GM21447 (cell line): ENCODE measurements around the gene CCDC30.

Source experiments
- ATAC-seq: cut with Tn5 transposase; IDR thresholded peaks from one replicate; pipeline ENCODE4 v1.9.1; 2021; ENCODE audit not compliant: unreplicated experiment

Gene CCDC30

DNA sequence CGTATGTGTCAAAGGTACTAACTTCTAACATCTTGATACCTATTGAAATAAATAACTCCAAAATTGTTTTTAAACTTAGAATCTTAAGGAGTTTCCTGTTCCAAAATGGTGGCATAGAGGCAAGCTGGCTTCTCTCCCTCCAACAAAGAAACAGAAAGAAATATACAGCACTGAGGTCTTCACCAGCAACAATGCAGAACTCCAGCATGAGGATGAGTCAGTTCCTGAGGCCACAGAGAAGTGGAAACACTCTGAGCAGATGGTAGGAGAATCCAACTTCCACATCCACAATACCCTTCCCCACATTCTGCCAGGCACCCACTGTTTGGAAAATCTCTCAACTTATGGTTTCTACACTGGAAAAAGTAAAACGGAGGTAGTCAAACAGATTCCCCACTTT is 183.0 kb downstream of the CCDC30 start:
- ATAC-seq, result no peak

DNA sequence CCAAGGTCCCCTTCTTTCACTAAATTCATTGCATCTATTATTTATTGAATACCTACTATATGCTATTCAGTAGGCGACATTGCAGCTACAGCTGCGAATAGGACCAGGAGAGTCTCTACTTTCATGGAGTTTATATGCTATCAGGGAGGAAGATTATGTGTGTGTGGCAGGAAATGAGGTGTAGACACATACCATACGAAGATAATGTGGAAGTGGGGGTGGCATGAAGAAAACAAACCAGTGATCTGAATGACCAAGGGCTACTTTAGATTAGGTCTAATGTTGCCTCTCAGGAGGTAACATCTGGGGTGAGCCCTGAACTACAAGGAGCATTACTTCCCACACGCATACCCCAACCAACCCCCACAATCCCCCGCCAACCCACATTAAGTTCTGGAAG is 194.1 kb downstream of the CCDC30 start:
- ATAC-seq, result no peak

DNA sequence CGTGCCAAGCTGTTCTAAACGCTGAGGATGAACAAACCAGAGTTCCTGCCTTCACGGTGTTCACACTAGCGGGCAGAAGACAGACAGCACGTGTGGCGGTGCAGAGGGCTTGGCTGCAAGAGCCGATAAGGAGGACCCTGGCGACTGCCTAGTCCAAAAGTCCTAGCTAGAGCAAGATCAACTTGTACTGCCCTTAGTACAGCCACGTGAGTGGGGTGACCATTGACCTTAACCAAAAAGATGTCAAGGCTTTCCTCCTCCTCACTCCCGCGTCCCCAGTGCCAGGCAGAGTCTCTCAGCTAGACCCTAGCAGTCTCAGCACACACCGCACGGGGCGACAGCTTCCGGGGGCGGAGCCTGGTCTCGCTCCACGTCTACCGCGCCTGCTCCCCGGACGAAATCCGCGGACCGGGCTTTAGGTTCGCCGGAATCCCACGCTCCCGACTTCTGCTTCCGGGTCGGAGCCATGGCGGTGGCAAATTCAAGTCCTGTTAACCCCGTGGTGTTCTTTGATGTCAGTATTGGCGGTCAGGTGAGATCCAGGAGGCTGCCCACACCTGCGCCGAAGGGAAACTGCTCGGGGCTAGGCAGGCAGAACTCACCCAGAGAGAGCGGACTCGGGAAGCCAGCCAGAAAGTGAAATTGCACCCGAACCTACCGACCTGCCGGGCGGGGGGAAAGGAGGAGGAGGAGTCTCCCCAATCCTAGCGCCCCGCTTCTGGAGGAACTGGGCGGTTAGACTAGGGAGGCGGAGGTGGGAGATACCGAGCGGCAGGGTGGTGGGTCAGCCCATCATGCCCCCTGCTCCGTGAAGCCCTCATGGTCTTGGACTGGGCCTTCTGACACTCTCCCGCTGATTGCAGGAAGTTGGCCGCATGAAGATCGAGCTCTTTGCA is 195.1 kb downstream of the CCDC30 start, which contains the start of gene PPIH:
TSS of gene PPIH (plus strand) at position 443 of the 896 bp plus-strand sequence. CDS start at position 467, 24 bp downstream.
- peak; percentile 93 for ATAC-seq

DNA sequence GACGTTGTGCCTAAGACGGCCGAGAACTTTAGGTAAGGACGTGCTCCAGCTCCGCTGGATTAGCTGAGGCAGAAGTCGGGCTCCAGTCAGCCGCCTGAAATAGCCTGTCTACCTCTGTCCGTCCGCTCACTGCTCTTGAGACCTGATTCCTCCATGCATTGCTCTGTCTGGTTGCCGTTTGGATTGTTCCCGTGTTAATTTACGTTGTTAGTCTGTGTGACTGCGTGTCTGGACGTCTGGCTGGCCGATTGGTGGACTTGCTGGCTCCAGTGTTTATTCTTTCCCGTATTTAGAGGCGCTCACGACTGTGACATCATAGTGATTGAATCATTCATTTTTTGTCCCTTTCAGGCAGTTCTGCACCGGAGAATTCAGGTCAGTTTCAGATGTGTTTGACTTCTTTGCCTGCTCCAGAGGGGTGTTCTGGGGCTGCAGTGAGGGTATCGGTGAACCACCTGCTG is 195.8 kb downstream of the CCDC30 start:
- ATAC-seq, result peak; percentile 6

DNA sequence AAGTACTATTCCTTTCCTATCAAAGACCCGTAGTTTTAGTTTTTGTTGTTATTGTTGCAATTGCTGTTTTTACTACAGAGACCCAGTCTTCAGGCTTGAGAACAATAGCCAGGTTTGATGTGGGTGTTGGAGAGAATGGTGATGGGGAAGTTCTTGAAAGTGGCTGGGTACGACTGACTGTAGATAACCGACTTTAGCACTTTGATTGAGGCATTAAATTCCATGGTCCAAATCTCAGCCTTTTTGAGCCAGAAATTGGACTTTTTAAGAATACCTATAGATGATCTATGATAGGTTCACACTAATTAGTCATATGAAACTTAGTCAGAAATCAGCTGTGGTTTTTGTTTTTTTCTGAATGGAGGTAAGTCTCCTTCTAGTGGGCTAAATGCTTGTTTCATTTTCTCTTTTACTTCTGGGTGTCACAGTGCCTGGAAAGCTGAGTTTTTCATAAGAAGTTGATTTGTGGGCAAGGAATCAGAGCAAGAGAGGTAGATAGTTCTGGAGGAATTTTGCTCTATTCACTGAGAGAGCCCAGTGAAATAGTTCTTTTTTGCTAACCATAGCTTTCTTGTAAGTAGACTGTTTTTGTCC is 197.9 kb downstream of the CCDC30 start:
- no peak for ATAC-seq

DNA sequence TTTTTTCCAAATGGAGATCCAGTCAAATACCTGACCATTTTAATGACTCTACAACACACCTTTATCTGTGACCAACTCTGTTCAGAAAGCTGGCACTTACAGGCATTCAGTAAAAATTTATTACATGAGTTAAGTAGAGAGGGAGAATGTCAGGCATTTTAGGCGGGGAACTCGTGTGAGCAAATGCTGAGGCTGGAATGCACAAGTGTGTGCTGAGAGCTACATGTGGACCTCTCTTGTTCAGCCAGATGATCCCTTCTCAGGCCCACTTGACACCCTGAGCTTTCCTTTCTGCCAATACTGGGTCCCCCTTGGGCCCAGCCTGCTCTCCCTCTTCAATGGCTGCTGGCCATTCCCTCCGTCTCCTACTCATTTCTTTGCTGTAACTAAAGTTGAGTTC is 206.8 kb downstream of the CCDC30 start:
- no peak for ATAC-seq

DNA sequence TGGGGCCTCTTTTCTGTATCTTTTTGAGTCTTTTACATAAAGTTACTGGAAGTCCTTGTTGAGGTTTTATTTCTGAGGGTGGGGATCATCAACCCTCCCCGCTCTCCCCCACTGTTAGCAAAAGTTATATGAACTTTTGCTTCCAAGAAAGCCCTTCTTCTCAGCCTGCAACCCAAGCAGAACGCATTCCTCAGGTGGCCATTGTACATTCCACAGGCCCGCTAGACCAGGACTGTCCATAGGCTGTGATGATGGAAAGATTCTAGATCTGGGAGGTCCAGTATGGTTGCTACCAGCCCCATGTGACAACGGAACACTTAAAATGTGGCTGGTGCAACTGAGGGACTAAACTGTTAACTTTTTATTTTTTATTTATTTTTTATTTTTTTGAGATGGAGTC is 207.3 kb downstream of the CCDC30 start:
- no peak for ATAC-seq

DNA sequence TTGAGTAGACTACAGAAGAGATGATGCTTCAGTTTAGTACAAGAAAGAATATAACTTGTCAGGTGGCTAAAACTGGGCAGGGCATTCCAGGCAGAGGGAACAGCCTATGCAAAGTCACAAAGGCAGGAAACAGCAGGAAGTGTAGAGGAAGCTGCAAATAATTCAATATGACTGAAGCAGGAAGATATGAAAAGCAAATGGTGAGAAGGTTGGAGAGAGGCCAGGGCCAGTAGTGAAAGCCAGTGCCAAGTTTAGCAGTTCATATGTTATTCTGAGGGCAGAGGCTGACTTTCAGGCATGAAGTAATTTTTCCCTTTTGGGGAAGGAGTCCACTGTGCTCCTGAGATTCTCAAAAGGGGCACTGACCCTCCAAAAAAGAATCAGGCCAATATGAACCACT is 211.1 kb downstream of the CCDC30 start:
- ATAC-seq, result no peak

DNA sequence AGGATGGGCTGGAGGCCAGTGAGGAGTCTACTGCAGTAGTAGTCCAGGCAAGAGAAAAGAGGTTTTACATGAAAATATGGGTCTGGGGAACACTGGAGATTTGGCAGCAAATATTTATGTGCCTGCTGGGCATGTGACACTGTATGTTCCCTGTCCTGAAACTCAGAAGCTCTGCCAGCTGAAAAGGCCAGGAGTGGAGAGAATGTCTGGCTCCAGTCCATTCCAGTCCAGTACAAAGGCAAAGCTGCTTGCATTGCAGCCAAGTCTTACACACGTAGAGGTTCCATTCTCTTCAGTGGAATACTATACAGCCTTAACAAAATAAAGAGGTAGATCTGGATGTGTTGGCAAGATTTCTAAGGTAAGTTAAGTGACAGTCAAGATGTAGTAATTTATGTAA is 211.6 kb downstream of the CCDC30 start:
- no peak for ATAC-seq

DNA sequence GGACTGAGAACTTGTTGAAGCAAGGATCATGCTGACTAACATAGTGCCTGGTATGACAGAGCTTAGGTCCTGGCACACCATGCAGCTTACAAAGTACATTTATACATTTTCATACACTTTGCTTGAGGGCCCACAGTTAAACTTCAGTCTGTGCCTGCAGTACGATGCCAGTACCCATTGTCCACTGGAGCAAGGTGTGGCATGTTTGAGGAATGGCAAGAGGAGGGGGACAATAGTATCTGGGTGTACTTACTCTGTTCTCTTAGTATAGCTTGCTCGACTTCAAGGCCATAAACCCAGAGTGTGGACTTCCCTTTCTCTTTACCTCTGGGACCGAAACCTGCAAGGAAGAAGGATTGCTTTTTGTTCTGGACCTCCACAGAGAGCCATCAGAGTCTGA is 212.4 kb downstream of the CCDC30 start:
- ATAC-seq, result no peak

DNA sequence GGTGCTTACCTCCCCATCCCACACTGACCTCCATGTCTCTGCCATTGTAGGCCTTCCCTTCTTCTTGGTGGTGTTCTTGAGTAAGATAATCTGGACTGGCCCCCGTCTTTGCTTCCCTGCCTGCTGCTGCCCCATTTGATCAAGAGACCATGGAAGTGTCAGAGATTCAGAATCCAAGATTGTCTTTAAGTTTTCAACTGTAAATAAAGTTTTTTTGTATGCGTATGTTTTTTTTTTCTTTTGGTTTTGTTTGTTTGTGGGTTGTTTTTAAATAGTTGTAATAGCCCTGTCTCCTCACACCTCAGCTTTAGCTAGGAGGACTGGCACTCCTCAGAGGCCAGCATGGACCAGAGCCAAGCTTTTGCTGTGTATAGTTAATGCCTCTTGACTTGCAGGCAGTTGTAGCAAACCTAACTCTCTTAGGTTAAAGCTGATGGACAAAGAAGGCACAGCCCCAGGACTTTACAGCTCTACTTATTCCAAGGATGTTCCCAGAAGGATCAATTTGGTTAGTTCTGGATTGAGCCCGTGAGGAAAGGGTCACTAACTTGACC is 213.5 kb downstream of the CCDC30 start:
- no peak for ATAC-seq

DNA sequence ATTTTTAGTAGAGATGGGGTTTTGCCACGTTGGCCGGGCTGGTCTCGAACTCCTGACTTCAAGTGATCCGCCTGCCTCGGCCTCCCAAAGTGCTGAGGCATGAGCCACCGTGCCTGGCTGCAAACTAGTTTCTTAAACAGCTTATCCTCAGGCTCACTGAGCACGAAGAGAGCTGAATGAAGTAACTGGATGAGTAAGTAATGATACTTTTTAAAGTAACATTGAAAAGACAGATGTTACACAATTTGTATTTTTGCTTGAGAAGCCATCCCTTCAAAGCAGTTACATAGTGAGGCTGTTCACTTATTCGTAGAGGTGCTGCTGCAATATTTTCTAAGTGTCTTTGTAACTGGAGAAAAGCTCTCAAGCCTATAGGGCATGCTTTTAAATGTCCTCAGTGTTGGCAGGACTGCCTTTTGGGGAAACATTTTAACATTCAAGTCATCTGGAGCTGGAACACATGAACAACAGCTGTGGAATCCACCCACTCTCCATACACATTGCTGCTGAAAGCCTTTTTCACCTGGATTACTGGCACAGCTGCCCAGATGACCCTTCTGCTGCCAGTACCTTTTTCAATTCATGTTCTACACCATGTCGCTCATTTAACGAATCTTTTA is 216.4 kb downstream of the CCDC30 start:
- no peak for ATAC-seq

DNA sequence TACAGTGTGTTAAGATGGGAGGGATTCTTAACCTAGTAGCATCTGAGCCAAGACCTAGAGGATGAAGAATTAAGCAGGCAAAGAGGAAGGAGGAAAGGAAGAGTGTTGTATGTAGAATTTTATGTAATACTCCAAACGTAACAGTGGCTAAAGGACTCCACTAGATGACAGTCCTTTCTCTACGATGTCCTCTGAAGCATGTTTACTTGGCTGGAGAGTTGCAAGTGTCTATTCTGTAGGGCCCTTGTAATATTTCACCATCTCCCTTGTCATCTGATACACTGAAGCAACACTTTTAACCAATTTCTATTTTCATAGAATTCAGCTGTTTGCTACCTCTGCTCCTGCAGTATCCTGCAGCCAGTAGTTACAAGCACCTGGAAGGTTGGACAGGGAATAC is 217.0 kb downstream of the CCDC30 start:
- no peak for ATAC-seq

DNA sequence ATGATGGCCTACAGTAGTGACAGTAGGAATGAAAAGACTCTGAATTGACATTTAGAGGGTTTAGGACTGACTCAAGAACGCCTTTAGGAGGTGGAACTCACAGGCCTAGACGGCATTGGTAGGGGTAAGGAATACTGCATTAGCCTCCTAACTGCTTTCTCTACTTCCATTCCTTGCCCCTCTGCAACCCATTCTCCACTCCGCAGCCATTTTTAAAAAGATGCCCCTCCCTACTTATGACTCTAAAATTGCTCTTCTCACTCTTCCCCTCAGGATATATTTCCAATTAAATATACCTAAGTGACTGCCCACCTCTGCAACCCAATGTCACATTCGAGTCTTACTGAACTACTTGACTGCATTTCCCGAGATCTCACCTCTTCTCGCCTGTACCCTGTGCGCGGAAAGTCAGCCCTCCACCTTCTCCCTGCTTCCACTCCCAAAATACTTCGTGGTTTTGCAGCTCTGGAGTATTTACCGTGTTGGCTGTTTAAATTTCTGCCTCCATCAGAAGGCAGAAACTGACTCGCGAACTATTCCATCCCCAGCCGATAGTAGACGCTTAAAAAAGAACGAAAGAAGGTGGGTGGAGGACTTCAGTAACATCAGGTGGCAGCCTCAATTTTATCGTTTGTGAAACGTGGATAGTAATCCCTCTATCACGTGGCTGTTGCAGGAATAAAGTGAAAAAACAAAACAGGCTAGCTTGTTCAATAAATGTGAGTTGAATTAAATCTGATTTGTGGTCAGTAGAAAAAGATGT is 218.0 kb downstream of the CCDC30 start:
- no peak for ATAC-seq

DNA sequence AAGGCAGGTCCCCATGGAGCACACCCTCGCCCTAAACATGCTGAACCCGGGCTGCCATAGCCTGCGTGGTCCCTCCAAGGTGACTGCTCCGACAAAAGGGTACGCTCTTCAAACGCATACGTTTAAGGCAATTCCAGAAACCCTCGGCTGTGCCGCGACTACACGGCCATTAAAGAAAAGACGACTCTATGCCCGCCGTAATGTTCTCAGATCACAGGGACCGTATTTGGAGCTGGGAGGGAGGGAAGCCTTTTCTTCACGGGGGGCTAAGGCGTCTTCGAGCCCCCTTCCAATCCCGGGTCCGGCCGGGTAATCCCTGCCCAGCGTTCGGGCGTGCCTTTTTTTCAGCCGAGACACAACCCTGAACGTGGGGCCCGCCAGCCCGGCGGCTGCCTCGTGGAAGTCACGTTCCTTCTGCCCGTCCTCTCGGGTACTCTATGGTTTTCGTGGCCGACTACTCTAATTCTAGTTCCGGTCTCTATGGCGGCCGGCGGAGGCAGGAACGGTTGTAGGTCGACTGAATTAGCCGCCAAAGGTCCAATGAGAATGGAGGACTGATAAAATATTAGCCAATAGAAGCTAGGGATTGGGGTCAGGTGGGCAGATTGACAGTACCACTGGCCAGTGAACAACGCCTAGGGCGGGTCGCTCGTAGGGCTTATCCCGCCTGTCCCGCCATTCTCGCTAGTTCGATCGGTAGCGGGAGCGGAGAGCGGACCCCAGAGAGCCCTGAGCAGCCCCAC is 218.8 kb downstream of the CCDC30 start, which contains the start of gene YBX1:
TSS of gene YBX1 (plus strand) at position 678 of the 743 bp plus-strand sequence. CDS start 148 bp downstream, outside the sequence.
- peak; percentile 91 for ATAC-seq

DNA sequence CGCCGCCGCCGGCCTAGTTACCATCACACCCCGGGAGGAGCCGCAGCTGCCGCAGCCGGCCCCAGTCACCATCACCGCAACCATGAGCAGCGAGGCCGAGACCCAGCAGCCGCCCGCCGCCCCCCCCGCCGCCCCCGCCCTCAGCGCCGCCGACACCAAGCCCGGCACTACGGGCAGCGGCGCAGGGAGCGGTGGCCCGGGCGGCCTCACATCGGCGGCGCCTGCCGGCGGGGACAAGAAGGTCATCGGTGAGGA is 219.3 kb downstream of the CCDC30 start:
- ATAC-seq, result peak; percentile 9

DNA sequence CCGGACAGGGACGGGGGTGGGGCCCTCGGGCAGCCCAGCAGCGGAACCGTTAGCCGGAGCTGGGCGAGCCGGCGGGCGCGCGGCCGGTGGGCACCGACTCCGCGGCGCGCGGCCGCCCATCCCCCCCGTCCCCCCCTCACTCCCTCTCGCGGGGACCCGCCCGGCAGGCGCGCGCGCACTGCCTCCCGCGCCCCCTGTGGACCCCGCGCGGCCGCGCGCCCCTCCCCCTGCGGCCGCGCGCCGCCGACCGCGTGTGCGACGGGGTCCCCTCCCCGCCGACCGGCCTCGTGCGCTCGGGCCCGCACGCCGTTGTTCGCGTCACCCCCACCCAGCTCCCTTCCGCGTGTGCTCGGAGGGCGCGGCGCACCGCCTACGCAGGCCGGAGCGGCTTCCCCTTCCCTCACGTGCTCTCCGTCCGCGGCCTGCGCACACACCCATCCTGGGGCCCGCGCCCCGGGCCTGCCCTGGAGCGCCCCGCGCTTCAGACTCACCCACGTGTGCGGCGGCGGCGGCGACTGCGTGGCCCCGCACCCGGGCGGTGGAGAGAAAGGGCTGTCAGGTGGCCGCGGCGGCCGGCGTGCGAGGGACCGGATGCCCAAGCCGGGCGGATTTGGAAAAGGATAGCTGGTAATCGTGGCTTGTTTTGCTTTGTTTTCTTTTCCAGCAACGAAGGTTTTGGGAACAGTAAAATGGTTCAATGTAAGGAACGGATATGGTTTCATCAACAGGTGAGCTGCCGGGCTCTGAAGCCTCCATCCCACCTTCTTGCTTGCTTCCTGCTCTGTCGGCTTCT is 219.8 kb downstream of the CCDC30 start:
- ATAC-seq, result peak; percentile 32

DNA sequence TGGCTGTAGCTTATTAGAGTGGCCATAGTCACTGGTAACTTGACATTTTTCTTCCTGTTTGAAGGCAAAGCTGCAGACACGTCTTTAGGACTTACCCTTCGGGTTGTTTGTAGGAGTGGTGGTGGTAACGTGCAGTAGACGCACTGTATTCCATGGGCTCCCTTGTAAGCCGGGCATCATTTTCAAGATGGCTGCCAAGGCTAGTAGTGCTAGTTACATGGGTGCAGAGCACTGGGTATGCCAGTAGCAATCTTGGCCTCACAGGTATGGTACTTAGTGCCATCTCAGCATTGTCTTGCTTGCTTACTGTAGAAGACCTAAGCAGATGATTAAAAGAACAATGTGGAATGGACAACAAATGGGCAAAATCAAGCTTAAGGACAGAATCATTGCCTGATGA is 221.1 kb downstream of the CCDC30 start:
- ATAC-seq, result no peak

DNA sequence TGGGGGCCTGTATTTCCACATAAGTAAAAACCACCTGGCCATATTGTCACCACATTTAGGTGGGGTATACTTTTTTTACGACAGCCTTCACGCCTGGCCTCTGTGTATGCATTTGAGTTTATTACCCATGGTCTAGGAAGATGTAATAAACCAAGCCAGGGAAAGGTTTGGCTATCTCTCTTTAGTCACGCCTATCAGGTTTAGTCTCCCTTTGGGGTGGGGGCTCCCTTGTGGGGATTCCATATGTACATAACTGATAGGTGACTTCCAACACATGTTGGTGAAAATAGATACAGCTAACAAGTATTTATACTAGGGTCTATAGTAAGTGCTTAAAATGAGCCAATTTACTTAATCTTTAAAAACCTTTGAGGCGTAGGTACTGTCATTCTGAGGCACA is 223.3 kb downstream of the CCDC30 start:
- no peak for ATAC-seq

DNA sequence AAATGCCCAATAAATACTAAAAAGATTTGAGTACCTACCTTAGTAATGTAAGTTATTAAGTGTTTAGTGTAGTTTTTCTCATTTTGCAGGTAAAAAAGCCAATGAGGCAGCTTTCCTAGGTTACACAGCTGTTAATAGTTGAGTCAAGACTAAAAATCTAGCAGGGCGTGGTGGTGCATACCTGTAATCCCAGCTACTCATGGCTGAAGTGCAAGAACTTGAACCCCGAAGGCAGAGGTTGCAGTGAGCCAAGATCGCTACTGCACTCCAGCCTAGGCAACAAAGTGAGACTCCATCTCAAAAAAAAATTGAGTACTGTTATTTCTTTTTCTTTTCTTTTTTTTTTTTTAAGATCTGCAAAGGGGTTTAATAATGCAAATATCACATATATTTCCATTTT is 226.8 kb downstream of the CCDC30 start:
- ATAC-seq, result no peak
